Heart right ventricle (tissue), 16 donors: Measurements from ENCODE around the gene FGF14. TPM values are rescaled to one million over a fixed set of nuclear protein-coding genes. Genes with fewer than 3 reads are reported as not detected.

Experiments
- ATAC-seq, 8 donors: fragments of 200-7000 bp; cut with Tn5 transposase; one replicate each; pipeline ENCODE4 v1.9.1; 2020; ENCODE audit warnings: mild to moderate bottlenecking in 8 of 8, moderate library complexity in 8 of 8, moderate number of reproducible peaks in 1 of 8
- DNase-seq, 2 donors: peaks; one replicate each; pipeline ENCODE4 v3.0.0-alpha.2; 2020
- H3K27ac ChIP-seq, 10 donors: fragments of 200-600 bp; sonication (generic) in 2 of 10; one replicate each; pipeline versions ENCODE4 v1.5.0 to v1.8.0; 2020 to 2022; ENCODE audit warnings: mild to moderate bottlenecking in 3 of 10
- H3K27me3 ChIP-seq, 7 donors: fragments of 200-600 bp; one replicate each; pipeline ENCODE4 v1.8.0; 2021 to 2022; ENCODE audit warnings: mild to moderate bottlenecking in 2 of 7
- H3K36me3 ChIP-seq, 9 donors: fragments of 200-600 bp; sonication (generic) in 1 of 9; one replicate each; pipeline versions ENCODE4 v1.5.0 to v1.8.0; 2020 to 2022; ENCODE audit warnings: mild to moderate bottlenecking in 2 of 9
- H3K4me1 ChIP-seq, 9 donors: fragments of 200-600 bp; sonication (generic) in 1 of 9; one replicate each; pipeline versions ENCODE4 v1.5.0 to v1.8.0; 2020 to 2022; ENCODE audit warnings: mild to moderate bottlenecking in 4 of 9
- H3K4me3 ChIP-seq, 10 donors: fragments of 200-600 bp; sonication (generic) in 2 of 10; one replicate each; pipeline versions ENCODE4 v1.5.0 to v1.8.0; 2020 to 2022; ENCODE audit warnings: mild to moderate bottlenecking in 7 of 10, moderate library complexity in 2 of 10
- H3K9me3 ChIP-seq, 11 donors: fragments of 200-600 bp in 10 of 11; sonication (generic) in 2 of 11; one replicate each; pipeline versions ENCODE4 v1.5.0 to v1.8.0; 2013 to 2022; ENCODE audit warnings: mild to moderate bottlenecking in 2 of 11, control low read depth in 1 of 11, moderate library complexity in 1 of 11
- CTCF ChIP-seq, 9 donors: fragments of 200-600 bp; sonication (generic) in 2 of 9; IDR thresholded peaks; one replicate each; pipeline versions ENCODE4 v1.5.0 to v1.8.0; 2021 to 2022; ENCODE audit warnings: antibody characterized with exemption in 9 of 9, mild to moderate bottlenecking in 5 of 9, moderate library complexity in 1 of 9
- WGBS, 2 donors: extraction: QIAGEN DNeasy Blood & Tissue Kit; methylation state at CpG; one replicate each; pipeline ENCODE4 v1.1.7; 2013; ENCODE audit warnings: inconsistent platforms in 1 of 2; 5-methylcytosine and 5-hydroxymethylcytosine counted together
- intact Hi-C, 10 donors: fragments of 100-400 bp; cut with DNase I; formaldehyde crosslinking; loops; one replicate each; pipeline versions ENCODE4 v1.11.1 to v1.14.2; 2022
- polyA plus RNA-seq, 2 donors: library from polyadenylated mRNA; stranded (reverse); fragments of 200-250 nt; gene quantifications; one replicate each; pipeline ENCODE4 v1.2.3, GENCODE V29; 2013
- total RNA-seq, 10 donors: library from RNA; stranded (reverse); fragmentation: NEBNext Ultra II Directional in 3 of 10; extraction: Animal tissue kit (Norgen Biotek cat#: 25700) in 3 of 10; gene quantifications; one replicate each; pipeline versions ENCODE4 v1.2.1 to v1.2.4, GENCODE V29; 2021 to 2023
- donor health status: Arrhythmogenic right ventricular cardiomyopathy.
- donor health status: ischemic (EF 13 %, LVEDD 7.1; RV severe dilation, severe dysfunction).
- donor health status: healthy with polysubstance abuse.
- donor health status: DM: no; HTN: yes; CAD: no.
- donor health status: DM: no; HTN: no; CAD: no.
- donor health status: ischemic (EF 25% LVEDD 6.9; RV normal size, moderate dysfunction).
- donor health status: ischemic (EF 25% LVEDD 5.7; RV mildly dilated, moderate dysfunction).
- donor health status: healthy.
- donor health status: DM: yes; HTN: yes; CAD: no.
- donor health status: Ischemic cardiomyopathy.
- donor health status: ischemic (EF 35%, LVEDD 5.7; RV mildly dilated, moderate dysfunction).
- donor health status: nonischemic (EF 11% LVEDD 7.7; RV severe dilation, severe dysfunction).
- donor health status: DM: yes; HTN: yes; CAD: no.
- donor health status: PGD.
- donor health status: ischemic (EF 29% LVEDD 5.4; RV normal size, mild dysfunction).
- donor health status: nonischemic (EF 23%, LVEDD 6.1; RV moderate dilation, normal function).

Gene FGF14
- total and polyA plus RNA-seq, 12 donors, result 0.20 to 7.8 (median 5.3) TPM

- Histone ChIP-seq H3K27me3 (peaks cover 0 to 12% (median 0%) of the 10 kb centered on the region in 7 donors), H3K9me3 (no peaks in the 10 kb centered on the region), H3K27ac (peak overlapping the region; percentile 44 to 89 (median 83)), H3K4me3 (peak overlapping the region; percentile 58 to 93 (median 86)), H3K36me3 (no peaks in the 10 kb centered on the region), H3K4me1 (peaks cover 0 to 20% (median 13%) of the 10 kb centered on the region in 9 donors)
- TF ChIP-seq CTCF (IDR thresholded peaks at IDR 0.05), result peak in 6 of 9 donors; percentile 8 to 54 (median 36)
- intact Hi-C loops, result loop anchor here in 5 of 10 donors (5.0 to 10.0 kb wide), 7 partner anchors 77 to 460 kb away; no protein-coding TSS in a partner anchor
- 1% methylated on average over 71 to 72 of the region's 72 CpGs for WGBS, 2 donors
- peak; percentile 95 to 97 for DNase-seq
- ATAC-seq, result peak; percentile 96 to 99 (median 98)
These were observed 7.4 kb downstream of the FGF14 start for GRCh38 chr13:102394158-102395053.

GRCh38 chr13:102392481-102393209, 9.2 kb downstream of the FGF14 start:
- intact Hi-C loops, result loop anchor here in 5 of 10 donors (5.0 to 10.0 kb wide), 6 partner anchors 75 to 462 kb away; no protein-coding TSS in a partner anchor

GRCh38 chr13:102386461-102386860, 15.4 kb downstream of the FGF14 start:
- no peak overlapping the region for H3K27ac ChIP-seq
- DNase-seq (no peak), ATAC-seq (no peak)
- no peak overlapping the region for H3K4me3 ChIP-seq
- no peak for TF ChIP-seq CTCF (IDR thresholded peaks at IDR 0.05)
- H3K36me3 ChIP-seq, result no peaks in the 10 kb centered on the region
- no peaks in the 10 kb centered on the region for H3K9me3 ChIP-seq
- H3K4me1 ChIP-seq, result no peaks in the 10 kb centered on the region
- no peaks in the 10 kb centered on the region for H3K27me3 ChIP-seq
- intact Hi-C loops, result no loop called here
- WGBS, 2 donors, result 61 to 64% methylated on average over 5 of the region's 5 CpGs

More at GRCh38 chr13:102392481-102393209, 9.2 kb downstream of the FGF14 start:
- H3K36me3 ChIP-seq, result no peaks in the 10 kb centered on the region
- ATAC-seq (no peak), DNase-seq (no peak)
- no peak overlapping the region for H3K4me3 ChIP-seq
- peaks cover 0 to 18% (median 11%) of the 10 kb centered on the region in 9 donors for H3K4me1 ChIP-seq
- no peaks in the 10 kb centered on the region for H3K9me3 ChIP-seq
- H3K27ac ChIP-seq, result no peak overlapping the region
- TF ChIP-seq CTCF (IDR thresholded peaks at IDR 0.05), result no peak
- no peaks in the 10 kb centered on the region for H3K27me3 ChIP-seq
- 79 to 83% methylated on average over 7 of the region's 7 CpGs for WGBS, 2 donors

GRCh38 chr13:102380012-102380411, 21.8 kb downstream of the FGF14 start:
- intact Hi-C loops, result no loop called here
- WGBS, 2 donors, result 68 to 69% methylated on average over 1 of the region's 1 CpG
- no peak overlapping the region for H3K4me3 ChIP-seq

More at GRCh38 chr13:102380012-102380411, 21.8 kb downstream of the FGF14 start:
- ATAC-seq, result no peak
- Histone ChIP-seq H3K27ac (no peak overlapping the region), H3K36me3 (no peaks in the 10 kb centered on the region), H3K9me3 (no peaks in the 10 kb centered on the region), H3K4me1 (no peaks in the 10 kb centered on the region), H3K27me3 (no peaks in the 10 kb centered on the region)
- no peak for TF ChIP-seq CTCF (IDR thresholded peaks at IDR 0.05)
- no peak for DNase-seq
